ENCODE measurements around the gene AMD1. TPM values are rescaled to one million over a fixed set of nuclear protein-coding genes. Genes with fewer than 3 reads are reported as not detected.
"Not testable (repeated sequence)": the region's sequence is repeated elsewhere in the genome, so short reads cannot be mapped to it uniquely, and the experiment has no call there.

AMD1 gene
- total RNA-seq, 6 experiments from 2014 or later, result 11.5 to 49.4 (median 24.2) TPM

- no peak for ATAC-seq
- peaks cover 0 to 6% (median 3%) of the 10 kb centered on the region in 4 donors for H3K9me3 ChIP-seq
- H3K36me3 ChIP-seq, result peaks cover 0 to 3% (median 0%) of the 10 kb centered on the region in 4 donors
- no peak overlapping the region for H3K27ac ChIP-seq
- TF ChIP-seq POLR2A (IDR thresholded peaks at IDR 0.05) (no peak), CTCF (IDR thresholded peaks at IDR 0.05) (no peak)
- H3K4me3 ChIP-seq, result no peak overlapping the region
- H3K4me1 ChIP-seq, result no peaks in the 10 kb centered on the region
- intact Hi-C loops (cut with DNase I), result no loop called here
- DNase-seq, result no peak
- H3K27me3 ChIP-seq, result no peaks in the 10 kb centered on the region
- 88% methylated on average over 8 of the region's 8 CpGs for WGBS (ENCODE audit: insufficient coverage, low coverage, low lambda C conversion rate, missing lambda C conversion rate)
Observed at GRCh38 chr6:110902091-110902490, 27.5 kb downstream of the AMD1 start.

DNA sequence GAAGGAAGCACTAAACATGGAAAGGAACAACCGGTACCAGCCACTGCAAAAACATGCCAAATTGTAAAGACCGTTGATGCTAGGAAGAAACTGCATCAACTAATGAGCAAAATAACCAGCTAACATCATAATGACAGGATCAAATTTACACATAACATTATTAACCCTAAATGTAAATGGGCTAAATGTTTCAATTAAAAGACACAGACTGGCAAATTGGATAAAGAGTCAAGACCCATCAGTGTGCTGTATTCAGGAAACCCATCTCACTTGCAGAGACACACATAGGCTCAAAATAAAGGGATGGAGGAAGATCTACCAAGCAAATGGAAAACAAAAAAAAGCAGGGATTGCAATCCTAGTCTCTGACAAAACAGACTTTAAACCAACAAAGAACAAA lies 31.7 kb downstream of the AMD1 start:
- WGBS (ENCODE audit: insufficient coverage, low coverage, low lambda C conversion rate, missing lambda C conversion rate), result 94% methylated on average over 2 of the region's 2 CpGs
- H3K27ac ChIP-seq; H3K36me3 ChIP-seq; H3K4me3 ChIP-seq; DNase-seq; ATAC-seq; intact Hi-C loops (cut with DNase I); H3K4me1 ChIP-seq; H3K27me3 ChIP-seq: not testable (repeated sequence)
- peaks cover 0 to 11% (median 3%) of the 10 kb centered on the region in 4 donors for H3K9me3 ChIP-seq

DNA sequence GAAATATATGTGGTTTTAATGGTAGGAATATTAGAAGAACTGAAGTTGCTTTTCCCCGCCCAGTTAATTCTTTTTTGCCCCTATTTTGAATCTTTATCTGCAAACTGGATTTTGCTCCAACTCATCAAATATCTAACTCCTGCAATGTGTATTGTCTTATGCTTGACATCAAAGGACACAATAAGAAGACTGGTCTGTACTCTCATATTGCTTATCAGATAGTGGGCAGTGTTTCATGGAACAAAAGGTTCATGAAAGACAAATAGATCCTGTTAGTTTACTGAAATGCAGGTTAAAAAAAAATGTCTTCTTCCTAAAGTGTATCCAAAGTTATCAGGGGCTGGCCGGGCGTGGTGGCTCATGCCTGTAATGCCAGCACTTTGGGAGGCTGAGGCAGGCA lies 56.2 kb downstream of the AMD1 start:
- TF ChIP-seq POLR2A (IDR thresholded peaks at IDR 0.05) (no peak), CTCF (IDR thresholded peaks at IDR 0.05) (no peak)
- Histone ChIP-seq H3K4me1 (peaks cover 0 to 6% (median 0%) of the 10 kb centered on the region in 4 donors), H3K4me3 (no peak overlapping the region), H3K36me3 (no peaks in the 10 kb centered on the region), H3K9me3 (no peaks in the 10 kb centered on the region), H3K27me3 (no peaks in the 10 kb centered on the region), H3K27ac (no peak overlapping the region)
- intact Hi-C loops (cut with DNase I), result no loop called here
- no peak for ATAC-seq
- 85% methylated on average over 3 of the region's 3 CpGs for WGBS (ENCODE audit: insufficient coverage, low coverage, low lambda C conversion rate, missing lambda C conversion rate)
- DNase-seq, result no peak

GRCh38 chr6:110933912-110934311 lies 59.3 kb downstream of the AMD1 start:
- no peaks in the 10 kb centered on the region for H3K36me3 ChIP-seq
- WGBS (ENCODE audit: insufficient coverage, low coverage, low lambda C conversion rate, missing lambda C conversion rate), result 73% methylated on average over 2 of the region's 2 CpGs
- ATAC-seq, result no peak
- H3K9me3 ChIP-seq, result no peaks in the 10 kb centered on the region
- intact Hi-C loops (cut with DNase I), result no loop called here
- no peak overlapping the region for H3K4me3 ChIP-seq
- H3K4me1 ChIP-seq, result no peaks in the 10 kb centered on the region
- H3K27ac ChIP-seq, result no peak overlapping the region
- TF ChIP-seq POLR2A (IDR thresholded peaks at IDR 0.05), result no peak
- TF ChIP-seq CTCF (IDR thresholded peaks at IDR 0.05), result no peak
- no peaks in the 10 kb centered on the region for H3K27me3 ChIP-seq
- DNase-seq, result no peak

DNA sequence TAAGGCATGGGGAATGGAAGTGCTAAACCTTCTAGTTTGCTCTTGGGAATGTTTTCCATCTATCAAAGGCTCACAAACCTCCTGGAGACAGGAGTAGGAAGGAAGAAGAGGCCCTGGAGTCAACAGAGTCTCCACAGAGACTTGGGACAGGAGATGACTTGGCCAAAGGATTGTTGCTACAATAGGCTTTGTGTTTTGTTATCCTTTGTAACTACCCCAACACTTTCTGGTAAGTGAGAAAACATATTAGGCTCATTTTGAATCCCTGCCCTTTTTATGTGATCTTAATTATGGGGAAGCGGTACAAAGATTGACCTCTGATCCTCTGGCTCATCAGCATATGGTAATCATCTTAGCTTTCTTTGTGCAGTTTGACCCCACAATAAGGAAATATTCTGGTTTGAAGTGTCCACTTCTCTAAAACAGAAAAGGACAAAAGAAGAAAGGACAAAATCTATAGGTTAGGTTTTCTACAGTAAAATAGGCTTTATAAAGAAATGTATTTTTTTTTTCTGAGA lies 59.9 kb downstream of the AMD1 start:
- Histone ChIP-seq H3K4me3 (no peak overlapping the region), H3K9me3 (no peaks in the 10 kb centered on the region), H3K4me1 (no peaks in the 10 kb centered on the region), H3K27ac (no peak overlapping the region), H3K36me3 (no peaks in the 10 kb centered on the region), H3K27me3 (no peaks in the 10 kb centered on the region)
- 79% methylated on average over 1 of the region's 1 CpG for WGBS (ENCODE audit: insufficient coverage, low coverage, low lambda C conversion rate, missing lambda C conversion rate)
- intact Hi-C loops (cut with DNase I), result no loop called here
- DNase-seq (no peak), ATAC-seq (no peak)
- TF ChIP-seq CTCF (IDR thresholded peaks at IDR 0.05) (no peak), POLR2A (IDR thresholded peaks at IDR 0.05) (no peak)

Measured in right lobe of liver (tissue), 6 donors.